ENCODE data around the gene IDE.

DNA sequence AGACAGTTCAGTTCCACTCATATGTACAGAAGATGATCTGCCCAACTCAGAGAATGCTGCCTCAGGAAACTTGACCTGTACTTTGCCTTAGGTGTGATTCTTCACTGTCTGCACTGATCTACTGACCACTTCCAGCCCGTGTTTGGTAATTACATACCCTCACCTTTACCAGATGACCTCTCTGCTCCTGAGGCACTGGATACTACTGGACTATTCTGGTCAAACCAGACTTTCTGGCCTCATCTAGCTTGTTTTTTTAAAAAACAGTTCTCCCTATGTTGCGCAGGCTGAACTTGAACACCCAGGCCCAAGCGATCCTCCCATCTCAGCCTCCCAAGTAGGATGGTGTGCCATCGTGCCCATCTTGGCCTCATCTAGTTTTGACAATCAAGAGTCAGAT, 26.2 kb downstream of the IDE start:
- TF ChIP-seq, protein P1, sequence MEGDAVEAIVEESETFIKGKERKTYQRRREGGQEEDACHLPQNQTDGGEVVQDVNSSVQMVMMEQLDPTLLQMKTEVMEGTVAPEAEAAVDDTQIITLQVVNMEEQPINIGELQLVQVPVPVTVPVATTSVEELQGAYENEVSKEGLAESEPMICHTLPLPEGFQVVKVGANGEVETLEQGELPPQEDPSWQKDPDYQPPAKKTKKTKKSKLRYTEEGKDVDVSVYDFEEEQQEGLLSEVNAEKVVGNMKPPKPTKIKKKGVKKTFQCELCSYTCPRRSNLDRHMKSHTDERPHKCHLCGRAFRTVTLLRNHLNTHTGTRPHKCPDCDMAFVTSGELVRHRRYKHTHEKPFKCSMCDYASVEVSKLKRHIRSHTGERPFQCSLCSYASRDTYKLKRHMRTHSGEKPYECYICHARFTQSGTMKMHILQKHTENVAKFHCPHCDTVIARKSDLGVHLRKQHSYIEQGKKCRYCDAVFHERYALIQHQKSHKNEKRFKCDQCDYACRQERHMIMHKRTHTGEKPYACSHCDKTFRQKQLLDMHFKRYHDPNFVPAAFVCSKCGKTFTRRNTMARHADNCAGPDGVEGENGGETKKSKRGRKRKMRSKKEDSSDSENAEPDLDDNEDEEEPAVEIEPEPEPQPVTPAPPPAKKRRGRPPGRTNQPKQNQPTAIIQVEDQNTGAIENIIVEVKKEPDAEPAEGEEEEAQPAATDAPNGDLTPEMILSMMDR (IDR thresholded peaks at IDR 0.05; ENCODE audit: low read depth, low read length), result no peak
- no peak for TF ChIP-seq EZH2phosphoT487 (IDR thresholded peaks at IDR 0.05; ENCODE audit: low read depth)

Data from OCI-LY3 (cell line).